ENCODE results near the gene CDH8.

Gene CDH8

DNA sequence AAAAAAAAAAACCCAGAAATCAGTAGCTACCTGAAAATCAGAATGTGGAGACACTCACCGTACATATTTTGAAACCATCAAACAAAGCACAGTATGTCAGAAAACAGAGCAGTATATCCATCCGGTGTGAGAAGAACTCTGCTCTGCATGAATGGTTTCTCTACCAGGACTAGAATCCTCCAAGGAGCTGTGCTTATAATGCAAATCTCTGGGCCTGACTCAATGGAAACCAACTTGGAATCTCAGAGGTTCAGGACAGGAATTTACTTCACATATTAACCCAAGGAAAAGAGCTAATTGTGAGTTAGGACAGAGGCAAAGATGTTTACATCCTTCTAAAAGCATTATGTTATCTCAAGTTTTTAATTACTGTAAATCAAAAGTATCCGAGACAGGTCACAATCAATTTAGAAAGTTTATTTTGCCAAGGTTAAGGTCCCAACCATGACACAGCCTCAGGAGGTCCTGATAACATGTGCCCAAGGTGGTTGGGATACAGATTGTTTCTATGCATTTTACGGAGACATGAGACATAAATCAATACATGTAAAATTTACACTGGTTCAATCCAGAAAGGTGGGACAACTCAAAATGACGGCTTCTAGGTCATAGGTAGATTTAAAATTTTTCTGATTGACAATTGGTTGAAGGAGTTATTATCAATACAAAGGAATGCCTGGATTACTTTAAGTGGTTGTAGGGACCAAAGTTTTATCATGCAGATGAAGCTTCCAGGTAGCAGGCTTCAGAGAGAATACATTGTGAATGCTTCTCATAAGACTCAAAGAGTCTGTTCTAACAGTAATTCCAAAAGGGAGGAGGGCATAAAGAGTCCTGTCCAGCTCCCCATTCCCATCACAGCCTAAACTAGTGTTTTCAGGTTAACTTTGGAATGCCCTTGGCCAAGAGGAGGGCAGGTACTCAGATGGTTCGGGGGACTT, 164.1 kb downstream of the CDH8 start:
- in situ Hi-C loops (cut with MboI; ENCODE audit: low sequenced_read_pairs, unreplicated experiment): no loop called here
- DNase-seq (ENCODE audit: low spot score): no peak

DNA sequence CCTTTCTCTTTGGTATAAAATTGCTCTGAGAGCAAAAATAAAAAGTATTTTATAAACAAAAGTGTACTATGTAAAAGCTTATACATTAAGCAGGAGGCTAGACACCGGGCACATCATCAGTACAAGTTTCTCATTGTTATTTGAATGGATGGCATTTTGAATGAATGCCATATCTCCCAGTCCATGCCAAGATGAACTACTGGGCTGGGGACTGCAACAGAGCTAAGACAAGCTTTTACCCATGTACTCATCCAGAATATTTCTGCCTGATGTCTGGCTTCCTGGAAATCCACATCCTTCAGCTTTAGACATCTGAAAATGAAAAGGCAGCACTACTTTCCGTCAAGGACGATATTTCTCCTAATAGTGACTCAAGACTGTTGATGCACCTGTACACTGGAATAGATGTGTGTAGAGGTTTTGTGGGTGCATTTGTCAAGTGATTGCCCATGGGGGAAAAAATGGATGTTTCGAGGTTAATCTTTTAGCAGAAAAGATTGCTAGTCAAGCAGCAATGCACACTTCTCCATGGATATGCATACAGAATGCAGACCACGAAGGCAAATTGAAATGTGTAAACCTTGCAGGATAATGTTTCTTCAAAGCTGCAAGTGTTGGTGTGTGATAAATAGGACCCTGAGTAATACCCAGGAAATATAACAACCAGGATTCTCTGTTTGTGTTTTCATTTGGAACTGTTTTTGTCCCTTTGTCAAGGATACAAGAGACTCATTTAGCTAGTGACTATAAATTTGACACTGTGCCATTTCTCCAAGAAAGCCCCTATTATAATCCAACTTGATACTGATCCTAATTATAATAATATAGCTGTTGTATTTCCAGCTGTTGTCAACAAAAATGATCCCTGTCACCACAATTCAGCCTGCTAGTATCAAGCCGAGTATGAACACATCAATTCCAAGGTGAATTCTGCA, 173.8 kb downstream of the CDH8 start:
- TF ChIP-seq, protein P1, sequence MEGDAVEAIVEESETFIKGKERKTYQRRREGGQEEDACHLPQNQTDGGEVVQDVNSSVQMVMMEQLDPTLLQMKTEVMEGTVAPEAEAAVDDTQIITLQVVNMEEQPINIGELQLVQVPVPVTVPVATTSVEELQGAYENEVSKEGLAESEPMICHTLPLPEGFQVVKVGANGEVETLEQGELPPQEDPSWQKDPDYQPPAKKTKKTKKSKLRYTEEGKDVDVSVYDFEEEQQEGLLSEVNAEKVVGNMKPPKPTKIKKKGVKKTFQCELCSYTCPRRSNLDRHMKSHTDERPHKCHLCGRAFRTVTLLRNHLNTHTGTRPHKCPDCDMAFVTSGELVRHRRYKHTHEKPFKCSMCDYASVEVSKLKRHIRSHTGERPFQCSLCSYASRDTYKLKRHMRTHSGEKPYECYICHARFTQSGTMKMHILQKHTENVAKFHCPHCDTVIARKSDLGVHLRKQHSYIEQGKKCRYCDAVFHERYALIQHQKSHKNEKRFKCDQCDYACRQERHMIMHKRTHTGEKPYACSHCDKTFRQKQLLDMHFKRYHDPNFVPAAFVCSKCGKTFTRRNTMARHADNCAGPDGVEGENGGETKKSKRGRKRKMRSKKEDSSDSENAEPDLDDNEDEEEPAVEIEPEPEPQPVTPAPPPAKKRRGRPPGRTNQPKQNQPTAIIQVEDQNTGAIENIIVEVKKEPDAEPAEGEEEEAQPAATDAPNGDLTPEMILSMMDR (IDR thresholded peaks at IDR 0.05; ENCODE audit: borderline replicate concordance, control extremely low read depth, extremely low read depth, insufficient read depth, missing control alignments): no peak
- DNase-seq (ENCODE audit: low spot score): no peak
- in situ Hi-C loops (cut with MboI; ENCODE audit: low sequenced_read_pairs, unreplicated experiment): no loop called here

More for the DNA sequence above, 164.1 kb downstream of the CDH8 start:
- TF ChIP-seq, protein P1 (IDR thresholded peaks at IDR 0.05; ENCODE audit: borderline replicate concordance, control extremely low read depth, extremely low read depth, insufficient read depth, missing control alignments): no peak

DNA sequence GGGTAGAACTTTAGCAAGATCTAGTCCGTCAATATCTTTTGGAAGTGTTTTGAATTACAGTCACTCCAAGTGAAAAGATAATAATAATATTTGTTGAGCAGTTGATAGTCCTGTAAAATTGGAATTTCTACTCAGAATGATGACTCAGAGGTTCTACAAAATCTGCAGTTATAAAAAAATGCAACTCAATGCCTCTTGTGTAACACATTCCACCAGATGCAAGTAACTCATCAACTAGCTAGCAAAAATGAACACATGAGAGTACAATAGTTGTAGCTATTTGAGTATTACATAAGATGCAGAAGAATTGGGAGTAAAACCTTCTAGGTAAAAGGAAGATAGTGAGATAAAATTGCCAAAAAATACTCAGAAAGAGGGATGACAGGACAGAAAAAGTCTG, 177.2 kb downstream of the CDH8 start:
- no peak for DNase-seq (ENCODE audit: low spot score)
- TF ChIP-seq, protein P1 (IDR thresholded peaks at IDR 0.05; ENCODE audit: borderline replicate concordance, control extremely low read depth, extremely low read depth, insufficient read depth, missing control alignments): no peak
- in situ Hi-C loops (cut with MboI; ENCODE audit: low sequenced_read_pairs, unreplicated experiment): no loop called here

DNA sequence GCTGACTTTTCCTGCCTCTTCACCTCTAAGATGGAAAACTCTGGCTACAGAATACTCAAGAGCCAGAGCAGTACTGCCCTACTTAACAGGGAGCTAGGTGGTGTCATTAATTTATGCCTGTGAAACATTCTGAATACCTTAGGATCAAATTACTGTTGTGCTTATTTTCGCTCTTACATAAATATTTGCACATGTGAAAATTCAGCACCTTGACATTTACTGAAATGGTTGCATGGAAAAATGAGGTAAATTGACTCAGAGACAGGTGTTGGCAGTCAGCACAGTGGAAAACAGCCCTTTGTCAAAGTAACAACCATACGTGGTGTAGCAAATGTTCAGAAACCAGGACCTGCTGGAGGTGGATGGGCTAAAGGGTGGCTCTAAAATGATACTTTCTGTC, 193.6 kb downstream of the CDH8 start:
- no peak for DNase-seq (ENCODE audit: low spot score)
- in situ Hi-C loops (cut with MboI; ENCODE audit: low sequenced_read_pairs, unreplicated experiment): no loop called here
- TF ChIP-seq, protein P1 (IDR thresholded peaks at IDR 0.05; ENCODE audit: borderline replicate concordance, control extremely low read depth, extremely low read depth, insufficient read depth, missing control alignments): no peak

DNA sequence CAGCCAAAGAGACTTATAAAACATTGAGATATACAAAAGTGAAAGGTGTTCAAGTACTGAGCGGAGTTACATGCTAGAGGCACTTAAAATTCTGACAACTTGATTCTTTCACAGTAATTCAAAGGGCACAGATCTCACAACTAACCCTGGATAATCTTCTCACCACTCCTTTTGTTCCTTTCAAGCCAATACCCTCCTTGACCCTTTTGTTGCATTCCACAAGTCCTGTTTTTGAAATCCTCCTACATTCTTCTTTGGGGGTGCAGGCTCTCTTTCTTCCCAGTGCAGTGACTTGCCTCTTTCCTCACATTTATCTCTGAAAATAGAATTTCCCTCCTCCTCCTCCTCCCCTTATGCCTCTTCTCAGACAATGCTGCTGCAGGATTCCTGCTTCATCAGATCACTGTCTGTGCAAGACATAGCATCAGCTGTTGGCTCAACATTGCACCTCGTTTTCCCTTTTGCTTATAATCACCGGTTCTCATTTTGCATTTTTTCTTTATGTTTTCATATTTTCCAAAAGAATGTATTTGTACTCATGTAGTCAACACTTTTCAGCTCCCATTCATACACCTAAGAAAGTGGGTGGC, 199.3 kb downstream of the CDH8 start:
- TF ChIP-seq, protein P1 (IDR thresholded peaks at IDR 0.05; ENCODE audit: borderline replicate concordance, control extremely low read depth, extremely low read depth, insufficient read depth, missing control alignments): no peak
- no peak for DNase-seq (ENCODE audit: low spot score)
- in situ Hi-C loops (cut with MboI; ENCODE audit: low sequenced_read_pairs, unreplicated experiment): no loop called here

DNA sequence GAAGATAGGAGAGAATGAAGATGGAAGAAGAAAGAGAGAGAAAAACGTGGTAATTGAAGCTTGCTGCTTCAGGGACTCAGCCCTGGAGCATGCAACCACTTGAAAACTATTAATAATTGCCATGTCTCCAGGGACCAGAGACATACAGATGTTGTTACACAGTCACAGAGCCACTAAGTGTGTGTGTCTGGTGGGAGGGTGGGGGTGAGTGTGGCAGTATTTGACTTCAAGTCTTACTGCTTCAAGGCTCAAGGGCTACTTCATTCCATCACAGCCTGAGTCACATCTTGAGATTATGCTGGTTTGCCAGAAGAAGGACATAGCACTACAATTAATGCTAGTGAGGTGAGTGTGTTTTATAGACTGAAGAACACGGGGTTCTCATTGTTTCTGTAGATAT, 202.2 kb downstream of the CDH8 start:
- in situ Hi-C loops (cut with MboI; ENCODE audit: low sequenced_read_pairs, unreplicated experiment): no loop called here
- no peak for DNase-seq (ENCODE audit: low spot score)
- TF ChIP-seq, protein P1 (IDR thresholded peaks at IDR 0.05; ENCODE audit: borderline replicate concordance, control extremely low read depth, extremely low read depth, insufficient read depth, missing control alignments): no peak

Data from GM13976 (cell line).